GM18868 (cell line): ENCODE measurements around the gene CNOT3.
A peak's percentile ranks its signal among the peaks of the same experiment; 100 is the strongest.
"Not testable (repeated sequence)": the region's sequence is repeated elsewhere in the genome, so short reads cannot be mapped to it uniquely, and the experiment has no call there.

Experiments used
- ATAC-seq: cut with Tn5 transposase; IDR thresholded peaks from one replicate; pipeline ENCODE4 v1.9.1; 2021; ENCODE audit warnings: mild to moderate bottlenecking, moderate library complexity; ENCODE audit not compliant: unreplicated experiment

CNOT3 gene

DNA sequence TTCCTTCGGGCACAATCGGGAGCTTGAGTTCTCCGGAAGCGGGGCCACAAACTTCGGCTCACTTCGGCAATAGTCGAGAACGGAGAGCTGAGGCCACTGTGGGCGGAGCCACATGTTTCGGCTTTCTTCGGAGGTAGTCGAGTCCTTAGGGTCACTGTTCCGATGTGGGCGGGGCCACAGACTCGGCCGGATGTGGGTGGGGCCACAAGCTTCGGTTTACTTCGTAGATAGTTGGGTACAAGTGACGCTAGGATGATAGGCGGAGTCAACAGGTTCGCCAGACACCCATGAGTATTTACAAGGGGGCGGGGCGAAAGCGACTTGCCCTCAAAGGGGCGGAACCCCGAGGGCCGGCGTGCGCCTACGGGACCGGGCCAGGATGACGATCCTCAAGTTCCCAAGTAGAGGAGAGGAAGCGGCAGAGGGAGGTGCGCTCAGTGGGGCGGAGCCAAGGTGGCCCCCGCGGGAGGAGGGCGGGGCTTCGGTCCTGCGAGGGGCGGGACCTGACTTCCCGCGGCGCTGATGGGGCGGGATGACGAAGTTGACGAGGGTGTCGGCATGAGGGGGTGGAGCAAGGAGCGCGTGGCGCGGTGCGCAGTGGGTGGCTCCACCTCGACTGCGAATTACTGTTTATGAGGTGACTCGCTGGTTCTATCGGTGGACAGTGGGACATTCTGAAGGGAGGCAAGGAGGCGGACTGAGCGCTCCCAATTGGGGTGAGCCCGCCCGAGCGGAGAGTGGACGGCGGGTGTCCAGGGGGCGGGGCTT is 52.4 kb downstream of the CNOT3 start:
- peak; percentile 46 for ATAC-seq

DNA sequence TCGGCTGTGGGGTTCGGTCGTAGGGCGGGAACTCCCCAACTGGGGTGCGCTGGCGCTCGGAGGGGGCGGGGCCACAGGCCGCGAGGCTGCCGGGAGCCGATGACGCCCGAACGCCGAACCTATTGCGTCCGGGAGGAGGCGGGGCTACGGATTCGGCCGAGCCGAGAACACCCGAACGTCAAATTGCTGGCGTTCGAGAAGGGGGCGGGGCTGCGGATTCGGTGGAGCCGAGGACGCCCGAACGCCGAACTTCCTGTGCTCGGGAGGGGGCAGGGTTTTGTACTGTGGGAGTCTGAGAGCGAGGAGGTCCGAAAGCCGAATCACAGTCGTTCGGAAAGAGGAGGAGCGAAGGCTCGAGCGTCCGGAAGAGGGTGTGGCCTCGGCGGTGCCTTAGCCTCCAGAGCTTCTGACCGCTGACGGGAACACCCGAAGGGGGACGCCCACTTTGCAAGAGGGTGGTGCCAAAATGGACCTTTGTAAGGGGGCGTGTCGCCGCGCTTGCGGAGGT is 53.0 kb downstream of the CNOT3 start:
- ATAC-seq, result peak; percentile 44

DNA sequence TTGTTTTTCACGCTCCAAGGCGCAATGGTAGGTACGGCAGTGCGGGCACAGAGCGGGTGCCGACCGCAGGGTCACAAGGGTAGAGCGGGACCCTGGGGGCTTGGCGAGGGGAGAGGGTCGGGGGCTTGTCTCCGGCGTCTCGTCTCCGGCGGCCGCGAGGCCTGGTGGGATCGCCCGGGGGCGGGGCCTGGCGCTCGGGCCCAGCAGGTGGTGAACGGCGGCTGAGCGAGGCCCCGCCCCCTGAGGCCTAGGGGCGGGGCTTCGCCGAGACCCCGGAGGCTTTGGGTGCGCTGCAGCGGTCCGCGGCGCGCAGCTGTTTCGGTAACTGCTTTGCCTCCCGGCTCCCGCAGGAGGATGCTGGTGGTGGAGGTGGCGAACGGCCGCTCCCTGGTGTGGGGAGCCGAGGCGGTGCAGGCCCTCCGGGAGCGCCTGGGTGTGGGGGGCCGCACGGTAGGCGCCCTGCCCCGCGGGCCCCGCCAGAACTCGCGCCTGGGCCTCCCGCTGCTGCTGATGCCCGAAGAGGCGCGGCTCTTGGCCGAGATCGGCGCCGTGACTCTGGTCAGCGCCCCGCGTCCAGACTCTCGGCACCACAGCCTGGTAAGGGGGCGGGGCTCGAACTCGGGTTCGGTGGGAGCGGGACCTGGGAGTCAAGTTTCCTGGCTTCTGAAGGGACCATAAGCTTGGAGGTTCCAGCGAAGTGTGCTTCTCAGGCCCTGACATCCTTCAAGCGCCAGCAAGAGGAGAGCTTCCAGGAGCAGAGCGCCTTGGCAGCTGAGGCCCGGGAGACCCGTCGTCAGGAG is 53.6 kb downstream of the CNOT3 start, which contains the start of gene TSEN34:
TSS of gene TSEN34 (plus strand) at position 298 of the 800 bp plus-strand sequence. CDS start at position 355, 57 bp downstream.
- peak; percentile 25 for ATAC-seq

DNA sequence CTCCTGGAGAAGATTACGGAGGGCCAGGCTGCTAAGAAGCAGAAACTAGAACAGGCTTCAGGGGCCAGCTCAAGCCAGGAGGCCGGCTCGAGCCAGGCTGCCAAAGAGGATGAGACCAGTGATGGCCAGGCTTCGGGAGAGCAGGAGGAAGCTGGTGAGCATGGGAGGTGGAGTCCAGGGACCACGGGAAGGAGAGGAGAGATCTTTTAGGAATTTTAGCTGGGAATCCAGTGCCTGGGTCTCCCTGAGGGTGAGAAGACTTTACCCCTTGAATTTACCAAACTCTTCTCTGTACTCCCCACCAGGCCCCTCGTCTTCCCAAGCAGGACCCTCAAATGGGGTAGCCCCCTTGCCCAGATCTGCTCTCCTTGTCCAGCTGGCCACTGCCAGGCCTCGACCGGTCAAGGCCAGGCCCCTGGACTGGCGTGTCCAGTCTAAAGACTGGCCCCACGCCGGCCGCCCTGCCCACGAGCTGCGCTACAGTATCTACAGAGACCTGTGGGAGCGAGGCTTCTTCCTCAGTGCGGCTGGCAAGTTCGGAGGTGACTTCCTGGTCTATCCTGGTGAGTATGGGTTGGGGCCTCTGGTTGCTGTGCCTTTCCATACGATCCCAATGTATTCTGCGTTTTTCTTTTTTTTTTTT is 54.4 kb downstream of the CNOT3 start:
- no peak for ATAC-seq

DNA sequence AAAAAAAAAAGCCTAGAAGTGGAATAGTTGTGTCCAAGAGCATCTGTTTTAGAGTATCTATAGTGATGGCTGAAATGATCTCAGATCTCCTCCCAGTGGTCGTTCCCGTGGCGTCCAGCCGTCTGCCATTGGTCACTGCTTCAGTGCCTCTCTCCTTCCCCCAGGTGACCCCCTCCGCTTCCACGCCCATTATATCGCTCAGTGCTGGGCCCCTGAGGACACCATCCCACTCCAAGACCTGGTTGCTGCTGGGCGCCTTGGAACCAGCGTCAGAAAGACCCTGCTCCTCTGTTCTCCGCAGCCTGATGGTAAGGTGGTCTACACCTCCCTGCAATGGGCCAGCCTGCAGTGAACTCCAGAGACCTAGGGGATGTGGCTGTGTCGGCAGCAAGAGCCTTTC is 55.4 kb downstream of the CNOT3 start:
- no peak for ATAC-seq

DNA sequence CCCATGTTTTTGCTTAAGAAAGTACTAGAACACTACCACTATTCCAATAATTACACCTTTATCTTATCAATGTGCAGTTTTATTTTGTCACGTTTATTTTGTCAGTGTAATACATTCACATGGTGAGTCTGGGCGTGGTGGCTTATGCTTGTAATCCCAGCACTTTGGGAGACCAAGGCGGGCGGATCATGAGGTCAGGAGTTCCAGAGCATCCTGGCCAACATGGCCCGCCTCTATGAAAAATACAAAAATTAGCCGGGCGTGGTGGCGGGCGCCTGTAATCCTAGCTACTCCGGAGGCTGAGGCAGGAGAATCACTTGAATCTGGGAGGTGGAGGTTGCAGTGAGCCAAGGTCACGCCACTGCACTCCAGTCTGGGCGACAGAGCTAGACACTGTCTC is 56.9 kb downstream of the CNOT3 start:
- ATAC-seq, result not testable (repeated sequence)

DNA sequence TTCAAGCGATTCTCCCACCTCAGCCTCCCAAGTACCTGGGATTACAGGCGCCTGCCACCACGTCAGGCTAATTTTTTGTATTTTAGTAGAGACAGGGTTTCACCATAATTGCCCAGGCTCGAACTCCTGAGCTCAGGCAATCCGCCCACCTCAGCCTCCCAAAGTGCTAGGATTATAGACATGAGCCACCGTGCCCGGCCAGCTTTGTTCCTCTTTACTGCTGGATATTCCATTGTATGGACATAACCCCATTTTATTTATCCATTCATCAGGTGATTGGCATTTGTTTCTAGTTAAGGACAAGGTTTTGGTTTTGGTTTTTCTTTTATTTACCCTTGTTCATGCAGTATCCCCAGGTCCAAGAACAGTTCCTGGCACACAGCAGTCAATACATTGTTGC is 59.0 kb downstream of the CNOT3 start:
- ATAC-seq, result no peak

DNA sequence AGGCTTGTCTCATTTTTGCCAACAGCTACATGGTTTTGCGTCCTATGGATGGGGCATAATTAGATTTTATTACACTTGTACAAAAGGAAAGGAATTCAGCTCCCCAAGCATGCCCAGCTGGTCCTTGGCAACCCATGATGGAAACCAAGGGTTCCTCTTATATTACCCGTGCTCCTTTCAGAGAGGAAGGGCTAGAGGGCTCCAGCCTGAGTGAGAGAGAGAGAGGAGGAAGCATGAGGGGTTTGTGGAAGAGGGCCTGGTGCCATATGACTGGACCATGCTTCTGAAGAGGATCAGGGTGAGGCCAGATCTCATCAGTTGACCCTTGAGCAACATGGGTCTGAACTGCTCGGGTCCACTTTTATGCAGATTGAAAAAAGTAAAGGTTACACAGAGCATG is 59.6 kb downstream of the CNOT3 start:
- no peak for ATAC-seq

DNA sequence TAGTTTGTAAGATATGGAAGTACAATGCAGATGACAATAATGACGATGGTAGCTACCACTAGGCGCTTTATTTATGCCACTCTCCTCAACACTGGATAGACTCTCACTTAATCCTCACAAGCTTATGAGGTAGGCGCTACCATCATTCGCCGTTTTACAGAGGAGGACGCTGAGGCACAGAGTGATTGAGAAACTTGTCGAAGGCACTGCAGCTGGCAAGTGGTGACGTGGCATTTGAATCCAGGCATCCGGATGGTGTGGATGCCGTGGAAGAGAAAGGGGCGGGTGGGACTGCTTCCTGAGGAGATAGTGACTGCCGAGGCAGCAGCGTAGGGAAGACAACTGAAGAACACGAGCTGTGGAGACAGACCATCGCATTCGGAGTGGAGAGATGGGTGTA is 61.8 kb downstream of the CNOT3 start:
- ATAC-seq, result no peak

DNA sequence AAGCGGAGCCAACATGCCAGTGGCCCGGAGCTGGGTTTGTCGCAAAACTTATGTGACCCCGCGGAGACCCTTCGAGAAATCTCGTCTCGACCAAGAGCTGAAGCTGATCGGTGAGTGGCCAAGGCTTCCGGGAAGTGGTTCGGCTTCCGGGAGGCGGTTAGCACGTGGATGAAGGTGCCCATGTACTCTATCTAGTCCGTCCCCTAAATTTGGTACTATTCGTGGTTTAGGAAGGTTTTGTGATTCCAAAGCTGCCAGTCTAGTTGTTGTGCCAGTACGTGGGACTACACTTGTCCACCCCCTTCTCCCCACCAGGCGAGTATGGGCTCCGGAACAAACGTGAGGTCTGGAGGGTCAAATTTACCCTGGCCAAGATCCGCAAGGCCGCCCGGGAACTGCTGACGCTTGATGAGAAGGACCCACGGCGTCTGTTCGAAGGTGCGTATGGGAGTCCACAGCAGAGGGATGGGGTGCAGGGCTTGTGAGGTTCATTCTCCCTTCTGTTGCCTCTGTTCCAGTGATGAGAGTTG is 63.7 kb downstream of the CNOT3 start:
- ATAC-seq, result no peak

DNA sequence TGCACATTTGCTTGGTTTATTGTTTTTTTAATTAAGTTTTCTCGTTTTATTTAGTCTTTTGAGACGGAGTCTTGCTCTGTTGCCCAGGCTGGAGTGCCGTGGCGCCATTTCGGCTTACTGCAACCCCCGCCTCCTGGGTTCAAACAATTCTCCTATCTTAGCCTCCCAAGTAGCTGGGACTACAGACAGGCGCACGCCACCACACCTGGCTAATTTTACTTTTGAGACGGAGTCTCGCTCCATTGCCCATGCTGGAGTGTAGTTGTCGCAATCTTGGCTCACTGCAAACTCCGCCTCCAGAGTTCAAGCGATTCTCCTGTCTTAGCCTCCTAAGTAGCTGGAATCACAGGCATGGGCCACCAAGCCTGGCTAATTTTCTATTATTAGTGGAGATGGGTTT is 64.4 kb downstream of the CNOT3 start:
- ATAC-seq, result no peak

DNA sequence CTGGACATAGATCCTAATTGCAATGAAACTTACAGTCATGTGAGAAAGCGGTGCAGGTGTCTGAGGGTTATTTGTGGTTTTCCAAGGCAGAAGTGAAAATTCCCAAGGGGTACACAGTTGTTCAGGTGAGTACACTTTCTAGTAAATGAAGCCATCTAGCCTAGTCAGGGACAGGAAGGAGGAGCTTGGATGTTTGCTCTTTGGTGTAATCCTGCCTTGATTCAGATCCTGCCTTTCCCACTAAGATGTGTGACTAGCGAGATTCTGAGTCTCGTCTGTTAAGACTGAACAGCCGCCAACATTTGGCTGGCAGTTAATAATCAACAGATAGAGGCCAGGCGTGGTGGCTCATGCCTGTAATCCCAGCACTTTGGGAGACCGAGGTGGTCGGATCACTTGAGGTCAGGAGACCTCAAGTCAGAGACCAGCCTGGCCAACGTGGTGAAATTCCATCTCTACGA is 65.6 kb downstream of the CNOT3 start:
- ATAC-seq, result no peak

DNA sequence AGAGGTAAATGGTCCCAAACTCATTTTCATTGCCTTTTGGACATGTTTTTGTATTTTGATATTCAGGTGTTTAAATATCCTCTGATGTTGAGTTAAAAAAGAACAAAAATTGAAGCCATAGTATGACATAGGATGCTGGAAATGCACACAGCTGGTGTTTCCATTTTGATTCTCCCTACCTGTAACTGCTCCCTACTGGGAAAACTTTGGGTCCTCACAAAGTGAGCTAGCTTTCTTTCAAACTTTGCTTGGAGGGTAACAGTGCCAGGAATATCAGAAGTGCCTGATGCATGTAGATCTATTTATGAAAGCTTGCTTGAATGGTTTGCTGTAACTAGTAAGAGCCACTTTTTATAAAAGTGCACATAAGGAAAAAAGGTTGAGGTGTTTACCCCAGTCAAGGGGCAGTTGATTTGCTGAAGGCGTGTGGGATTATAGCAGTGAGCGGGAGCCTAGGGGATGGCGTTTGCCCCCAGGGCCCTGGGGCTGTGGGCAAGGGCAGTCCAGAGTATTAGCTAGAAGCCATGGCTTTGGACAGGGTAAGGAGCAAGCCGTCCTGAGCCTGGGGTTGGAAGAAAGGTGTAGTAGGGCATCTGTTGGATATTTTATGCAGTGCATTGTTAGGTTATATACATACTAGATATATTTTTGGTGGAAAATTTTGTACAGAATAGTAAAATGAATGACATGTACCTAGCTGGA is 67.4 kb downstream of the CNOT3 start:
- no peak for ATAC-seq
